IPS-20b (cell line): ENCODE data around the gene THAP7.
A peak's percentile ranks its signal among the peaks of the same experiment; 100 is the strongest.
"Not testable (repeated sequence)": the region's sequence is repeated elsewhere in the genome, so short reads cannot be mapped to it uniquely, and the experiment has no call there.

Source experiments
- H3K27ac ChIP-seq: one replicate; pipeline ENCODE4 v1.5.1; 2013; ENCODE audit warnings: low read length
- H3K27me3 ChIP-seq: 2 replicates; pipeline ENCODE4 v1.6.1; 2013; ENCODE audit warnings: mild to moderate bottlenecking, low read length, inconsistent platforms; ENCODE audit not compliant: insufficient read depth
- H3K36me3 ChIP-seq: 2 replicates; pipeline ENCODE4 v1.6.1; 2013; ENCODE audit warnings: low read depth, mild to moderate bottlenecking, inconsistent platforms, low read length, moderate library complexity; ENCODE audit not compliant: insufficient read depth
- H3K4me1 ChIP-seq: 2 replicates; pipeline ENCODE4 v1.6.1; 2013; ENCODE audit warnings: mild to moderate bottlenecking, control low read depth, inconsistent platforms, low read length, moderate library complexity; ENCODE audit not compliant: insufficient read depth
- H3K4me3 ChIP-seq: 2 replicates; pipeline ENCODE4 v1.5.1; 2013; ENCODE audit warnings: mild to moderate bottlenecking, low read length, inconsistent platforms
- H3K9ac ChIP-seq: 2 replicates; pipeline ENCODE4 v1.6.1; 2013; ENCODE audit warnings: low read depth, mild to moderate bottlenecking, inconsistent platforms, low read length, moderate library complexity
- H3K9me3 ChIP-seq: 2 replicates; pipeline ENCODE4 v1.6.1; 2013; ENCODE audit warnings: mild to moderate bottlenecking, low read depth, low read length, inconsistent platforms; ENCODE audit not compliant: insufficient read depth

The THAP7 gene

DNA sequence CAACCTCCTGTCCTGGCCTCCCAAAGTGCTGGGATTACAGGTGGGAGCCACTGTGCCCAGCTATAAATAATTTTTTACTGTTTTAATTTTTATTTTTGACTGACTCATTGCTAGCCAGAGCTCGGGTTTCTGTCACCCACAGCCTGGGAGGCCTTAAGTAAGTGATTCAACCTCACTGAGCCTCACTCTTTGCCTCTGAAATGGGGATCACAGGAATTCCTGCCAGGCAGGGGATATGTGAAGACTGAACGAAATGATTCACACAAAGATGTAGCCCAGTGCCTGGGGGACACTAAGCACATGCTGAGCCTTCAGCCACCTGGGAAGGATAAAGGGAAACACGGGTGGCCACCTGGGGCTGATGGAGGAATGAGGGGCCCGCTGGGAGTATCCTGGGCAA, 40.0 kb upstream of the THAP7 start:
- no peak overlapping the region for H3K27ac ChIP-seq
- peaks cover 6% of the 10 kb centered on the region for H3K4me1 ChIP-seq
- H3K27me3 ChIP-seq = peaks cover 21% of the 10 kb centered on the region
- no peak overlapping the region for H3K4me3 ChIP-seq
- H3K36me3 ChIP-seq = no peaks in the 10 kb centered on the region
- no peak overlapping the region for H3K9ac ChIP-seq
- H3K9me3 ChIP-seq = no peaks in the 10 kb centered on the region

DNA sequence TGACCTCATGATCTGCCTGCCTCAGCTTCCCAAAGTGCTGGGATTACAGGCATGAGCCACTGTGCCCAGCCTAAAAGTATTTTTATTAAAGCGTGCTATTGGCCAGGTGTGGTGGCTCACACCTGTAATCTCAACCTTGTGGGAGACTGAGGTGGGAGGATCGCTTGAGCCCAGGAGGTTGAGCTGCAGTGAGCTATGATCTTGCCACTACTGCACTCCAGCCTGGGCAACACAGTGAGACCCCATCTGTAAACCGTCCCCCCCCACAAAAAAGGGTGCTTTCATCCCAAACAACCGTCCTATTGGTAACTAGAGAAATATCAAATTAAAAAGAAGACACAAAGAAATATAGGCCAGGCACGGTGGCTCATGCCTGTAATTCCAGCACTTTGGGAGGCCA, 37.2 kb upstream of the THAP7 start:
- not testable (repeated sequence) for H3K9me3 ChIP-seq, H3K4me3 ChIP-seq, H3K27ac ChIP-seq, H3K36me3 ChIP-seq, H3K27me3 ChIP-seq, H3K4me1 ChIP-seq, H3K9ac ChIP-seq

- Histone ChIP-seq H3K9ac (no peak overlapping the region), H3K27ac (no peak overlapping the region), H3K27me3 (peaks cover 9% of the 10 kb centered on the region), H3K36me3 (no peaks in the 10 kb centered on the region), H3K4me3 (no peak overlapping the region), H3K4me1 (no peaks in the 10 kb centered on the region), H3K9me3 (no peaks in the 10 kb centered on the region)
These were observed 36.5 kb upstream of the THAP7 start for GRCh38 chr22:21038405-21038804.

DNA sequence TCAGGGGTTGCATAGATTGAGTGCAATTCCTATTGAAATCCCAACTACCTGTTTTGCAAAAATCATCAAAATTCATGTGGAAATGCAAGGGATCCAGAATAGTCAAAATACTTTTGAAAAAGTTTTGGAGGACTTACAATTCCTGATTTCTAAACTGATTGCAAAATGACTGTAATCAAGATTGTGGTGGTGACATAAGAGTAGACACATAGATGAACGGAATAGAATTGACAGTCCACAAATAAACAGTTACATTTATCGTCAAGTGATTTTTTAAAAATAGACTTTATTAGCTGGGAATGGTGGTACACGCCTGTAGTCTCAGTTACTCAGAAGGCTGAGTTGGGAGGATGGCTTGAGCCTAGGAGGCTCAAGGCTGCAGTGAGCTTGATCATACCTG, 33.1 kb upstream of the THAP7 start:
- Histone ChIP-seq H3K9ac (no peak overlapping the region), H3K27ac (no peak overlapping the region), H3K4me3 (no peak overlapping the region)

GRCh38 chr22:21033895-21034294, 32.0 kb upstream of the THAP7 start:
- Histone ChIP-seq H3K27ac (no peak overlapping the region), H3K4me3 (no peak overlapping the region), H3K9ac (no peak overlapping the region), H3K4me1 (no peaks in the 10 kb centered on the region), H3K9me3 (no peaks in the 10 kb centered on the region), H3K36me3 (no peaks in the 10 kb centered on the region), H3K27me3 (peaks cover 40% of the 10 kb centered on the region)

More for the DNA sequence above, 33.1 kb upstream of the THAP7 start:
- Histone ChIP-seq H3K27me3 (peaks cover 40% of the 10 kb centered on the region), H3K4me1 (no peaks in the 10 kb centered on the region), H3K36me3 (no peaks in the 10 kb centered on the region), H3K9me3 (no peaks in the 10 kb centered on the region)

DNA sequence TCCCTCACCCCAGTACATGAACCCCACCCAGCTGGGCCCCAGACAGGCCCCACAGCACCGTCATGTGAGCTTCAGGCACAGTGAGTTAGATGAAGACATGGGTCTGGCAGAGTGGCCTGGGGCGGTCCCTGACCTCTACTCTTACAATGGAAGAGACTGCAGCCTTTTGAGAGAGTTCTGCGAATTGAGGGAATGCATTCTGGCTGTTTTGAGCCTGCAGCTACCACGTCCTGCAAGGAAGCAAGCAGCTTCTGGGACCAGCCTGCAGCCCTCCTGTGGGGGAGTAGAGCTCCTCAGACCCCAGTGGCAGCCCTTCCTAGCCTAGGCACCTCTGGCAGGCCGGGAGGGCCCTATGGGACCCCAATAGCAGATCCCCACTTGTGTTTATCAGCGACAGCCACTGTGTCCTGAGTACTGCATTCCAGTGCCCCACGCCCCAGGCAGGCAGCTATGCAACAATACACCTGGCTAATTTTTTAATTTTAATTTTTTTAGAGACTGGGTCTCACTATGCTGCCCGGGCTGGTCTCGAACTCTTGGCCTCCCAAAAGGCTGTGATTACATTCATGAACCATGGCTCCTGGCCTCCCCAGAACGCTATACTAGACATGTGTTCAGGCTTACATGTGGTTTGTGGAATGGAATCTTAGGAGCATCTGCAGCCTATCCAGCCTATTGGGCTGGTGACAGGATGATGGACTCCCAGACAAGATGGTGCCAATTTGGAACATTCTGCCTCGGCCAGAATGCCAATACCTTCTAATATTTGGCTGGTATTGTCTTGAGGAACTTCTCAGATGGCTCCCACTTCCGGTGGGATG, 31.2 kb upstream of the THAP7 start:
- no peak overlapping the region for H3K9ac ChIP-seq
- peak overlapping the region; percentile 56 for H3K4me3 ChIP-seq
- H3K27ac ChIP-seq = no peak overlapping the region
- H3K4me1 ChIP-seq = no peaks in the 10 kb centered on the region
- no peaks in the 10 kb centered on the region for H3K36me3 ChIP-seq
- no peaks in the 10 kb centered on the region for H3K9me3 ChIP-seq
- H3K27me3 ChIP-seq = peaks cover 40% of the 10 kb centered on the region

GRCh38 chr22:21032037-21032867, 30.3 kb upstream of the THAP7 start, which contains the start of gene SLC7A4:
Gene SLC7A4 (minus strand): TSS chr22:21032561. CDS start chr22:21031812, 749 bp downstream.
- H3K27me3 ChIP-seq = peaks cover 40% of the 10 kb centered on the region
- no peaks in the 10 kb centered on the region for H3K4me1 ChIP-seq
- no peaks in the 10 kb centered on the region for H3K9me3 ChIP-seq
- no peak within 1 kb of the TSS for H3K9ac ChIP-seq
- H3K36me3 ChIP-seq = no peaks in the 10 kb centered on the region
- H3K27ac ChIP-seq = no peak within 1 kb of the TSS
- H3K4me3 ChIP-seq = peak within 1 kb of the TSS; percentile 56

DNA sequence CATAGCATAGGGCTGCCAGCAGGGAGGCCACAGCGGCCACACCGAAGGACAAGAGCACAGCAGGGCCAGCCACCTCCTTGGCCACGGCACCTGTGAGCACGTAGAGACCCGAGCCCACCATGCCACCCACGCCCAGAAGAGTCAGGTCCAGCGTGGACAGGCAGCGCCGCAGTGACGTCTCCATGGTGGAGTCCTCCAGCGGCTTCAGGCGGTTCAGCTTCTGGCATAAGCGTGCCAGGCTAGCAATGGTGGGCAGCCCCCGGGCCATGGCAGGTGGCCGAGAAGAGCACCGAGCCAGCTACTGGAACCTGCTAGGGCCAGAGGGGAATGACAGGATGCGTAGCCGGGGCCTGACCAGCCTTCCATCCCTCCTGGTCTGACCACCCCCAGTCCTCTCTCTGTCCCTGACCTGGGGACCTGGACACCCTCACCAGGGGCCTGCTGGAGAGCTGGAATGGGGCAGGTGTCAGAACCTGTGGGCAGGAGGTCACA, 29.7 kb upstream of the THAP7 start:
- H3K27me3 ChIP-seq = peaks cover 40% of the 10 kb centered on the region
- no peaks in the 10 kb centered on the region for H3K4me1 ChIP-seq
- H3K36me3 ChIP-seq = no peaks in the 10 kb centered on the region
- H3K27ac ChIP-seq = no peak overlapping the region
- no peak overlapping the region for H3K9ac ChIP-seq
- peak overlapping the region; percentile 56; the same call in 1 of the 2 replicates for H3K4me3 ChIP-seq
- no peaks in the 10 kb centered on the region for H3K9me3 ChIP-seq

DNA sequence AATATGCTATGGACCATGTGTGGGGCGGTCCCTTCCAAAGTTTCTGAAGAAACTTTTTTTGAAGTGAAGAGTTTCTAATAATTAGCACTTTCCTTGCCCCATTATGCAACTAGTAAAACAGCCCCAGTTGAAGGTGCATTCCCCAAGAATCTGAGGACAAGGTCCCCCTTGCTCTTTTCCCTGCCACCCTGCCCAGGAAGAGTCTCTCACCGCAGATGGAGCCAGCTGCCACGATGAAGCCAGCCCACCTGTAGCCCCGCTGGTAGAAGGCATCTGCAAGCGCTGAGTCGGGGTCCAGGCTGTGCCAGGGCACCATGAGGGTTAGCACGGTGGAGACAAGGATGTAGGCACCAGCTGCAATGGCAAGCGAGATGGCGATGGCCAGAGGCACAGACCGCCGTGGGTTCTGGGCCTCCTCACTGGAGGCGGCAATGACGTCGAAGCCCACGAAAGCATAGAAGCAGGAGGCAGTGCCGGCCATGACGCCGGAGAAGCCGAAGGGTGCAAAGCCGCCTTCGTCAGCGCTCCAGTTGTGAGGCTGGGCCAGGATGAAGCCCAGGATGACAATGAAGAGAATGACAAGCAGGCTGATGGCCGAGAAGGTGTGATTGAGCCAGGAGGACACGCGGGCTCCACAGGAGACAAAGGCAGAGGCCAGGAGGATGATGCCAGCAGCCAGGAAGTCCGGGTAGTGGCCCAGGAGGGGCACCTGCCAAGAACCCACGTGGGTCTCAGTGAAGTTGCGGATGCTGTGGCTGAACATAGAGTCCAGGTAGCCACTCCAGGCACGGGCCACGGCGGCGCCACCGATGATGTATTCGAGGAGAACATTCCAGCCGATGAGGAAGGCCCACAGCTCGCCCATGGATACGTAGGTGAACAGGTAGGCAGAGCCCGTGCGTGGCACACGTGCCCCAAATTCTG, 29.0 kb upstream of the THAP7 start:
- Histone ChIP-seq H3K4me3 (no peak overlapping the region), H3K9ac (no peak overlapping the region), H3K27me3 (peaks cover 40% of the 10 kb centered on the region), H3K27ac (no peak overlapping the region), H3K4me1 (no peaks in the 10 kb centered on the region), H3K9me3 (no peaks in the 10 kb centered on the region), H3K36me3 (no peaks in the 10 kb centered on the region)

DNA sequence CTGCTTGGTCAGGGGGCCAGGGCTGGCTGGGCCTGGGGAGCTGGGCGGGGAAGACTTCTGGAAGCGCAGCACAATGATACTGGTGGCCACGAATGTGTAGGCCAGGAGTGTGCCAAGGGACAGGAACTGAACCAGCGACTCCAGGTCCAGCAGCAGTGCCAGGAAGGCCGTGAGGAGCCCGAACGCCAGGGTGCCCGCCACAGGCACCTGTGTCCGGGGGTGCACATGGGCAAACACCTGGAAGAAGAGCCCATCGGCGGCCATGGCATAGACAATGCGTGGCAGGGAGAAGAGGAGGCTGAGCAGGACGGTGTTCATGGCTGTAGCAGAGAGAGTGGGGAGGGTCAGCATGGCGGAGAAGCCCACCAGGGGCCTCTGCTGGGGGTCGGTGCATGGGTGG, 28.1 kb upstream of the THAP7 start:
- H3K9me3 ChIP-seq = no peaks in the 10 kb centered on the region
- H3K36me3 ChIP-seq = no peaks in the 10 kb centered on the region
- no peak overlapping the region for H3K27ac ChIP-seq
- peaks cover 40% of the 10 kb centered on the region for H3K27me3 ChIP-seq
- H3K9ac ChIP-seq = no peak overlapping the region
- no peaks in the 10 kb centered on the region for H3K4me1 ChIP-seq
- H3K4me3 ChIP-seq = no peak overlapping the region

- H3K36me3 ChIP-seq = no peaks in the 10 kb centered on the region
- H3K4me1 ChIP-seq = no peaks in the 10 kb centered on the region
- H3K9ac ChIP-seq = no peak overlapping the region
- H3K9me3 ChIP-seq = no peaks in the 10 kb centered on the region
- H3K27ac ChIP-seq = no peak overlapping the region
- H3K27me3 ChIP-seq = peaks cover 40% of the 10 kb centered on the region
- H3K4me3 ChIP-seq = no peak overlapping the region
These were observed 27.6 kb upstream of the THAP7 start for GRCh38 chr22:21029486-21030025.
